KMS-11 (cell line): ENCODE results near the gene RNF150.

Experiments used
- H2AFZ ChIP-seq: fragments of 200-600 bp; sonication (generic); 2 replicates; pipeline ENCODE4 v1.6.1; 2016; ENCODE audit warnings: antibody characterized with exemption, mixed run types, low read depth
- H3K27ac ChIP-seq: fragments of 200-600 bp; sonication (generic); 2 replicates; pipeline ENCODE4 v1.6.1; 2016; ENCODE audit warnings: mild to moderate bottlenecking, mixed run types
- H3K27me3 ChIP-seq: fragments of 200-600 bp; sonication (generic); 2 replicates; pipeline ENCODE4 v1.6.1; 2017; ENCODE audit warnings: mild to moderate bottlenecking, low read depth, mixed run types, moderate library complexity; ENCODE audit not compliant: insufficient read depth
- H3K36me3 ChIP-seq: fragments of 200-600 bp; sonication (generic); 2 replicates; pipeline ENCODE4 v1.6.1; 2017; ENCODE audit warnings: mild to moderate bottlenecking, mixed run types; ENCODE audit not compliant: insufficient read depth
- H3K4me1 ChIP-seq: fragments of 200-600 bp; sonication (generic); 2 replicates; pipeline ENCODE4 v1.6.1; 2016; ENCODE audit warnings: mild to moderate bottlenecking, low read depth, mixed run types; ENCODE audit not compliant: poor library complexity, severe bottlenecking
- H3K4me2 ChIP-seq: fragments of 200-600 bp; sonication (generic); 2 replicates; pipeline ENCODE4 v1.7.0; 2016; ENCODE audit warnings: mild to moderate bottlenecking, mixed run types
- H3K4me3 ChIP-seq: fragments of 200-600 bp; sonication (generic); IDR thresholded peaks from 2 replicates; pipeline ENCODE4 v1.6.1; 2017; ENCODE audit warnings: low read depth, low read length, mixed read lengths; ENCODE audit not compliant: insufficient read depth
- H3K79me2 ChIP-seq: fragments of 200-600 bp; sonication (generic); 2 replicates; pipeline ENCODE4 v1.6.1; 2016; ENCODE audit warnings: low read depth, mixed run types; ENCODE audit not compliant: insufficient read depth
- H3K9ac ChIP-seq: fragments of 200-600 bp; sonication (generic); 2 replicates; pipeline ENCODE4 v1.6.1; 2016; ENCODE audit warnings: mild to moderate bottlenecking, mixed run types
- H4K20me1 ChIP-seq: fragments of 200-600 bp; sonication (generic); 2 replicates; pipeline ENCODE4 v1.6.1; 2016; ENCODE audit warnings: mild to moderate bottlenecking, mixed run types; ENCODE audit not compliant: insufficient read depth
- CTCF ChIP-seq: fragments of 200-600 bp; sonication (generic); conservative IDR thresholded peaks from 2 replicates; pipeline ENCODE4 v1.6.1; 2017; ENCODE audit warnings: low read depth, mild to moderate bottlenecking, antibody characterized with exemption, low read length, moderate library complexity, mixed read lengths

The RNF150 gene

GRCh38 chr4:140952717-140953116, 180.6 kb downstream of the RNF150 start:
- Histone ChIP-seq H3K79me2 (no peaks in the 10 kb centered on the region), H3K9ac (no peak overlapping the region), H3K4me1 (no peaks in the 10 kb centered on the region), H4K20me1 (no peaks in the 10 kb centered on the region), H3K4me3 (no peak overlapping the region), H3K4me2 (no peak overlapping the region), H2AFZ (no peak overlapping the region), H3K27ac (no peak overlapping the region), H3K27me3 (no peaks in the 10 kb centered on the region), H3K36me3 (no peaks in the 10 kb centered on the region)
- TF ChIP-seq CTCF: no peak

GRCh38 chr4:140947506-140947905, 185.8 kb downstream of the RNF150 start:
- Histone ChIP-seq H3K79me2 (no peaks in the 10 kb centered on the region), H3K36me3 (no peaks in the 10 kb centered on the region), H3K9ac (no peak overlapping the region), H3K27me3 (no peaks in the 10 kb centered on the region), H4K20me1 (no peaks in the 10 kb centered on the region), H2AFZ (no peak overlapping the region), H3K4me1 (no peaks in the 10 kb centered on the region), H3K4me2 (no peak overlapping the region), H3K27ac (no peak overlapping the region), H3K4me3 (no peak overlapping the region)
- no peak for TF ChIP-seq CTCF

GRCh38 chr4:140945106-140945505, 188.2 kb downstream of the RNF150 start:
- Histone ChIP-seq H3K79me2 (no peaks in the 10 kb centered on the region), H4K20me1 (no peaks in the 10 kb centered on the region), H3K9ac (no peak overlapping the region), H2AFZ (no peak overlapping the region), H3K4me3 (no peak overlapping the region), H3K4me2 (no peak overlapping the region), H3K27me3 (no peaks in the 10 kb centered on the region), H3K27ac (no peak overlapping the region), H3K4me1 (no peaks in the 10 kb centered on the region), H3K36me3 (no peaks in the 10 kb centered on the region)
- no peak for TF ChIP-seq CTCF

GRCh38 chr4:140944572-140944971, 188.7 kb downstream of the RNF150 start:
- H3K27ac ChIP-seq: no peak overlapping the region

More at GRCh38 chr4:140944572-140944971, 188.7 kb downstream of the RNF150 start:
- TF ChIP-seq CTCF: no peak
- H3K36me3 ChIP-seq: no peaks in the 10 kb centered on the region
- H3K4me3 ChIP-seq: no peak overlapping the region
- no peaks in the 10 kb centered on the region for H4K20me1 ChIP-seq
- no peak overlapping the region for H2AFZ ChIP-seq
- no peaks in the 10 kb centered on the region for H3K4me1 ChIP-seq
- H3K9ac ChIP-seq: no peak overlapping the region
- H3K4me2 ChIP-seq: no peak overlapping the region
- no peaks in the 10 kb centered on the region for H3K27me3 ChIP-seq
- no peaks in the 10 kb centered on the region for H3K79me2 ChIP-seq
